ENCODE data around the gene AMIGO2.

- no peak for TF ChIP-seq CTCF (IDR thresholded peaks at IDR 0.05)
- no peak for TF ChIP-seq POLR2A (IDR thresholded peaks at IDR 0.05)
Measured at GRCh38 chr12:47078733-47079467, 859 bp downstream of the AMIGO2 start.

Data from Peyer's patch (tissue), 4 donors.